ENCODE data around the gene SLC6A5.

The SLC6A5 gene

DNA sequence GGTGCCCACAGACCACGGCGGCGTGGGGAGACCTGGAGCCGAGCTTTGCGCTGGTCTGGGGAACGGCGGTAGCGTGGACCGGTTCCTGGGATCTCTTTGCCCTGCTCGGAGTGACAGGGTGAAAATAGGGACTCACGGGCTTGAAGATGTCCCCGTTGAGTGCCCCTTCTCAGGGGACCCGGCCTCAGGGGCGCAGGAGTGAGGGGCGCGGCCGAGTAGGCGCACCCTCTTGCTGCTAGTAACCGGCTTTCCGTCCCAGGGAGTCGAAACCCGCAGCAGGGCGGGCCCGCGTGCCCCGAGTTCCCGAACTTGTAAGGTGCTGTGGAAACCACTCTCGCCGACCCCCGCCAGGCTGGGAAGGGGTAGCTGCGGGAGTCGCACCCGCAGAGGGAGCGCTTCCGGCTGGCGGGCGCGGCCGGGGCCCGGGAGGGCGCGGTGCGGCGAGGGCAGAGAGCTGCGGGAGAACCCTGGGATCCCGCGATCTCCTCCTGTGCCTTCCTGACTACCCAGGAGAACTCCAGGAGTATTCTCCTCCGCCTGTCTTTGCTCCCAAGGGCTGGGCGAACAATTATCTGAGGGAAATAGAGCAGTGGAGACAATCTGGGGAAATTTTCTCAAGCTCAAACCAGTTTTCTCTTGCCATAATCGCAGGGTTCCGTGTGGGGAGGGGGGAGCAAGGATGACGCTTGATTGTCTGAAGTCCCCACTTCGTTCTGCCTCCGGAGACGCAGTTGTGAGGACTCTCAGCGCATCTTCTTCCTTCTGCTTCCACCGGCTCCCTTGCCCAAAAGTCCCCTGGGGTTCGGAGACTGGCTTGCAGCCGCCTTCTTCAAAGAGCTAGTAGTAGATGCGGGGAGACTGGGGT lies 70.6 kb downstream of the SLC6A5 start:
- DNase-seq (ENCODE audit: low read depth), result no peak

DNA sequence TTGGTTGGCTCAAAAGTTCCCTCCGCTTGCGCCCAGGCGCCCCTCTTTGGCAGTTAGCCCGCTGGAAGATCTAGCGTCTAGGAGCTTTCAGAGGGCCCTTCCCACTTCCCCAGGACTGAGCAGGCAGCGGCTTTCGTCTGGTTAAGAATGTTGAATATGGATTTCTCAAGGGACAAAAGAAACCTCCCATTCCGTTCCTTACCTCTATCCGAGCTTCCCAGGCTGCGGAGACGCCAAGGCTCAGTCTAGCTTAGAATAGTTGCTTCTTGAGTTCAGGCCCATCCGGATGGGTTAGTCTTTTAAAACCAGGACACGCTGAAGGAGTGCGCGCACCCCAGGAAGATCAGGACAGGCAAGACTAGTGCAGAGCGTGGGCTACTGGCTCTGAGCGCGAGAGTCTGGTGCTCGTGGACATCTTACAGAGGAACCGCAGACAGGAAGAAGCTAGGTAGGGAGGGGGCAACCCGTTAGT lies 71.6 kb downstream of the SLC6A5 start:
- no peak for DNase-seq (ENCODE audit: low read depth)

DNA sequence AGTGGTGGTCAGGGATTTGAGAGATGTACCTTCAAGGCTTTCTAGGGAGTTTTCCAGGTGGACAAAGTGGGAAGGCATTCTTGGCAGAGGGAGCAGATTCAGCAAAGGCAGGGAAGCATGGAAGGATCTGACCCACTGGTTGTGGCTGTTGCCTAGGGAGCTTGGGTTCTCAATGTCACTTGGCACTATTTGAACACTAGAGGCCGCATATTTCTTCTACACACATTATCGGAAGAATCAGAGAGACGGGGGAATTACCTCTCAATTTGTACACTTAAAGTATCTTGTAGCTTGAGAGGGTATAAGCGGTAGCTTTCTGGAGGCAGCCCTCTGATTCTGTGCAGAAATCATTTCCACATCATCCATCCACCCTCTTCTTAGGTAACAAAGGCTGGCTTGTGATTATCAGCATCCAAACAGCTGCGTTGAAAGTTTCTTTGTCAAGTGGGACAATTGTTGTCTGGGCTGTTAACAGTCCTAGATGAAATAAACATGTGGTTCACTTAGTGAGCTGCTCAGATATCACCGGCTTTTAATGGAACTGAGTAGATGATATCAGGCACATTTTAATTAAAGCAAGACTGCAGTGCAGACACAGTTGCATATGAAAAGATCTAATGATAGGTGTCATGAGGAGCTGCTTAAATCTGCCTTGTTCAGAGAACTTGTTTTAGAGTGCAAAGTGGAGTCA lies 72.6 kb downstream of the SLC6A5 start:
- no peak for DNase-seq (ENCODE audit: low read depth)

DNA sequence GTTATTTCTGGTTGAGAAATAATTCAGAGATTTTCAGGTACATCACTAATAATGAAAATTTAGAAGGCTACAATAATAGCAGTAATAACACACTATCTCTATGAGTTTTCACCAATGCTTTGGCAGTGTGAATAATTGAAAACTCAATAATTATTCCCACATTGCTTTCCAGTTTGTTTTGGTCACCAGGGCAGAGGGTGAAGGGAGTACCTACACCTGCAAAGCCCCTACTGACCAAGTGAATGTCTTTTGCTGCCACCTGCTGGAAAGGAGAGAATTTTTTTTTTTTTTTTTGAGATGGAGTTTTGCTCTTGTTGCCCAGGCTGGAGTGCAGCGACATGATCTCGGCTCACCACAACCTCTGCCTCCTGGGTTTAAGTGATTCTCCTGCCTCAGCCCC lies 73.2 kb downstream of the SLC6A5 start:
- no peak for DNase-seq (ENCODE audit: low read depth)

- DNase-seq (ENCODE audit: low read depth), result no peak
These were observed 77.2 kb downstream of the SLC6A5 start for GRCh38 chr11:20676658-20677057.

- no peak for DNase-seq (ENCODE audit: low read depth)
These were observed 89.4 kb downstream of the SLC6A5 start for GRCh38 chr11:20688761-20689160.

GRCh38 chr11:20707876-20708275 lies 108.5 kb downstream of the SLC6A5 start:
- DNase-seq (ENCODE audit: low read depth), result no peak
